GM13976 (cell line): Measurements from ENCODE around the gene C4B.
"Not testable (repeated sequence)": the region's sequence is repeated elsewhere in the genome, so short reads cannot be mapped to it uniquely, and the experiment has no call there.

Experiments
- DNase-seq: peaks from one replicate; pipeline ENCODE4 v3.0.0; 2012; ENCODE audit warnings: low spot score
- in situ Hi-C: fragments of 300-500 bp; cut with MboI; formaldehyde crosslinking; loops from one replicate; pipeline ENCODE4 v1.12.0; 2022; ENCODE audit warnings: low sequenced_read_pairs, mixed read lengths, inconsistent platforms; ENCODE audit not compliant: unreplicated experiment
- TF ChIP-seq, protein P1 (sequence below): IDR thresholded peaks from 2 replicates; pipeline ENCODE4 v1.5.1; 2012; ENCODE audit warnings: borderline replicate concordance, mild to moderate bottlenecking; ENCODE audit not compliant: insufficient read depth; ENCODE audit errors: extremely low read depth, missing control alignments, control extremely low read depth

The C4B gene

DNA sequence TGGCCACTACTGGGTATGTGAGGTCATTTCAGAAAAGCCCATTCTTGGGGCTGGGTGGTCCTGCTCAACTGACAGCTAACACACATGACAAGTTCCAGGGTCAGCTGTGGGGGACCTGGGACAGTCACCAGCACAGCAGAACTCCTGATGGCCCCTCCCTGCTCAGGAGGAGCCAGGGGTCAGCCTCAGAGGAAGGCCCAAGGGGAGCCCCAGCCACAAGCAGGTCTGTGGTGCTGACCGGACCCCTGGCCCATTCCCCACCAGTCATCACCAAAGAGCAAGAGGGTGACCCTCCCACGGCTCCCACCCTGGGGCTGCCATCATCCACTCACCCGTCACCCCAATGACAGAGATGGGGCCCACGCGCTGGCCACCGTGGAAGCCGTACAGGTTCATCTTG lies 41.7 kb downstream of the C4B start:
- in situ Hi-C loops: no loop called here
- DNase-seq: no peak
- TF ChIP-seq, protein P1, sequence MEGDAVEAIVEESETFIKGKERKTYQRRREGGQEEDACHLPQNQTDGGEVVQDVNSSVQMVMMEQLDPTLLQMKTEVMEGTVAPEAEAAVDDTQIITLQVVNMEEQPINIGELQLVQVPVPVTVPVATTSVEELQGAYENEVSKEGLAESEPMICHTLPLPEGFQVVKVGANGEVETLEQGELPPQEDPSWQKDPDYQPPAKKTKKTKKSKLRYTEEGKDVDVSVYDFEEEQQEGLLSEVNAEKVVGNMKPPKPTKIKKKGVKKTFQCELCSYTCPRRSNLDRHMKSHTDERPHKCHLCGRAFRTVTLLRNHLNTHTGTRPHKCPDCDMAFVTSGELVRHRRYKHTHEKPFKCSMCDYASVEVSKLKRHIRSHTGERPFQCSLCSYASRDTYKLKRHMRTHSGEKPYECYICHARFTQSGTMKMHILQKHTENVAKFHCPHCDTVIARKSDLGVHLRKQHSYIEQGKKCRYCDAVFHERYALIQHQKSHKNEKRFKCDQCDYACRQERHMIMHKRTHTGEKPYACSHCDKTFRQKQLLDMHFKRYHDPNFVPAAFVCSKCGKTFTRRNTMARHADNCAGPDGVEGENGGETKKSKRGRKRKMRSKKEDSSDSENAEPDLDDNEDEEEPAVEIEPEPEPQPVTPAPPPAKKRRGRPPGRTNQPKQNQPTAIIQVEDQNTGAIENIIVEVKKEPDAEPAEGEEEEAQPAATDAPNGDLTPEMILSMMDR: no peak

DNA sequence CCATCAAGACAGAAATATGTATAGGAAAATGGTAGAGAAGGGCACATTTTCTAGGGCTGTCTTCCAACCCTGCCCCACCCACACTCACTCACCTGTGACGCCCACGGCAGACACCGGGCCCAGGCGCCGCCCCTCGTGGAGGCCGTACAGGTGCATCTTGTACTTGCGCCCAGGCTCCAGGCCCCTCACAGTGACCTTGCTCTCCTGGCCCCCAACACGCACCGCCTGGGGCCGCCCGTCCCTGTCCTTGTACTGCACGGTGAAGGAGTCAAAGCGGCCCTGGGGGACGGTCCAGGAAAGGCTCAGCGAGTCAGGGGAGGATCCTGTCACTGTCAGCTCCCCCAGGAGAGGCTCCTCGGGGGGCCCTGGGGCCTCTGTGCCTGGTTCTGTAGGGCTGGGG lies 43.4 kb downstream of the C4B start:
- in situ Hi-C loops: no loop called here

GRCh38 chr6:32058511-32058963 lies 43.9 kb downstream of the C4B start:
- in situ Hi-C loops: no loop called here

More for the DNA sequence above, 43.4 kb downstream of the C4B start:
- TF ChIP-seq, protein P1: no peak
- DNase-seq: no peak

GRCh38 chr6:32060966-32061655 lies 46.5 kb downstream of the C4B start:
- in situ Hi-C loops: no loop called here
- TF ChIP-seq, protein P1: no peak
- DNase-seq: no peak

More at GRCh38 chr6:32058511-32058963, 43.9 kb downstream of the C4B start:
- DNase-seq: no peak
- TF ChIP-seq, protein P1: no peak

DNA sequence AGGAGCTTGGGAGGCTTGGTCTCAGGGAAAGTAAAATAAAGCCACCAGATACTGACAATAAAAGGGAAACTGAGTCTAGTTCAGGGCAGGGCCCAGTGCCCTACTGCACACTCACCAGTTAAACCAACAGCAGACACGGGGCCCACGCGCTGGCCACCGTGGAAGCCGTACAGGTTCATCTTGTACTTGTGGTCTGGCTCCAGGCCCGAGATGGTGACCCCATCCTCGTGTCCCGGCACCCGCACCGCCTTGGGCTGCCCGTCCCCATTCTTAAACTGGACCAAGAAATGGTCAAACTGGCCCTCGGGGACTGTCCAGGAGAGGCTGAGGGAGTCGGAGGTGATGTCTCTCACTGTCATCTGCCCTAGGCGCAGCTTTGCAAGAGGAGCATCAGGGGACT lies 50.1 kb downstream of the C4B start:
- TF ChIP-seq, protein P1: no peak
- no peak for DNase-seq
- in situ Hi-C loops: no loop called here

DNA sequence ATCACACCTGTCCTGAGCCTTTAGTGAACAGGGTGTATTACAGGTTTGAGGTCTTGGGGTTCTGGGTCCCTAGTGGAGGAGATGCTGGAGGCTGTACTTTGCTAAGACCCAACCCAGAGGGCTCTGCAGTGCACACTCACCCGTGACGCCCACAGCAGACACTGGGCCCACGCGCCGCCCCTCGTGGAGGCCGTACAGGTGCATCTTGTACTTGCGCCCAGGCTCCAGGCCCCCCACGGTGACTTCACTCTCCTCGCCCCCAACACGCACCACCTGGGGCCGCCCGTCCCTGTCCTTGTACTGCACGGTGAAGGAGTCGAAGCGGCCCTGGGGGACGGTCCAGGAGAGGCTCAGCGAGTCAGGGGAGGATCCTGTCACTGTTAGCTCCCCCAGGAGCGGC lies 52.9 kb downstream of the C4B start:
- DNase-seq, in situ Hi-C loops: not testable (repeated sequence)

- in situ Hi-C loops, DNase-seq: not testable (repeated sequence)
Observed at GRCh38 chr6:32068315-32068714, 53.7 kb downstream of the C4B start.

GRCh38 chr6:32068867-32069266 lies 54.3 kb downstream of the C4B start:
- DNase-seq: no peak
- in situ Hi-C loops: no loop called here
- TF ChIP-seq, protein P1: no peak
